T-cell (primary cell): Measurements from ENCODE around the gene CWC27. TPM values are rescaled to one million over a fixed set of nuclear protein-coding genes. Genes with fewer than 3 reads are reported as not detected.

Experiments
- ATAC-seq, 4 experiments: fragments of 200-7000 bp in 3 of 4; fragments of 150-1000 bp in 1 of 4; cut with Tn5 transposase; replicated peaks in 1 of 4; 1 replicate in 3 of 4; 2 replicates in 1 of 4; pipeline ENCODE4 v1.10.0; 2021; ENCODE audit warnings: moderate library complexity in 3 of 4, mild to moderate bottlenecking in 2 of 4, moderate number of reproducible peaks in 1 of 4
- CTCF ChIA-PET, 2 donors: fragments of 300-600 bp; sonication (Branson Sonifier 250); formaldehyde crosslinking; loops; one replicate each; lab custom pipeline; 2022; ENCODE audit warnings: antibody characterized with exemption in 2 of 2; lab: Charles Lee
- POLR2A ChIA-PET, 2 donors: fragments of 300-600 bp; sonication (Branson Sonifier 250); formaldehyde crosslinking; loops; one replicate each; lab custom pipeline; 2022; ENCODE audit warnings: antibody characterized with exemption in 2 of 2; lab: Charles Lee
- DNase-seq, 35 experiments: peaks; one replicate each; pipeline versions ENCODE4 v3.0.0 to v3.0.0-alpha.2; 2013 to 2023
- H3K27ac ChIP-seq: one replicate; pipeline ENCODE4 v1.5.1; 2013; ENCODE audit warnings: low read length
- H3K27me3 ChIP-seq, 2 experiments: replicated peaks in 1 of 2; 1 replicate in 1 of 2; 2 replicates in 1 of 2; pipeline versions ENCODE4 v1.6.1 to v1.7.0; 2013; ENCODE audit warnings: low read length in 1 of 2, mixed read lengths in 1 of 2; ENCODE audit not compliant: control insufficient read depth in 2 of 2, insufficient read depth in 2 of 2; ENCODE audit errors: extremely low read depth in 1 of 2
- H3K36me3 ChIP-seq, 2 donors: 1 replicate in 1 of 2; 2 replicates in 1 of 2; pipeline versions ENCODE4 v1.6.1 to v1.7.0; 2013; ENCODE audit warnings: low read length in 1 of 2; ENCODE audit not compliant: control insufficient read depth in 2 of 2, insufficient read depth in 1 of 2; ENCODE audit errors: extremely low read depth in 1 of 2
- H3K4me1 ChIP-seq, 2 experiments: 1 replicate in 1 of 2; 2 replicates in 1 of 2; pipeline versions ENCODE4 v1.6.1 to v1.7.0; 2013; ENCODE audit warnings: low read length in 2 of 2, mixed read lengths in 1 of 2; ENCODE audit not compliant: insufficient read depth in 2 of 2, control insufficient read depth in 1 of 2; ENCODE audit errors: extremely low read depth in 1 of 2
- H3K4me3 ChIP-seq, 2 donors: 1 replicate in 1 of 2; 2 replicates in 1 of 2; pipeline versions ENCODE4 v1.5.1 to v1.7.0; 2013; ENCODE audit warnings: mild to moderate bottlenecking in 2 of 2, low read length in 1 of 2, moderate library complexity in 1 of 2; ENCODE audit not compliant: control insufficient read depth in 1 of 2; ENCODE audit errors: extremely low read depth in 1 of 2
- H3K9me3 ChIP-seq: 2 replicates; pipeline ENCODE4 v1.7.0; 2013
- H3K27ac Mint-ChIP-seq, 2 donors: one replicate each; pipeline ENCODE4 v1.8.0; 2020 to 2021; ENCODE audit warnings: mild to moderate bottlenecking in 2 of 2, mixed read lengths in 2 of 2
- H3K27me3 Mint-ChIP-seq, 2 donors: one replicate each; pipeline ENCODE4 v1.8.0; 2021 to 2022; ENCODE audit warnings: mixed read lengths in 2 of 2
- H3K36me3 Mint-ChIP-seq: one replicate; pipeline ENCODE4 v1.8.0; 2021; ENCODE audit warnings: mixed read lengths
- H3K4me1 Mint-ChIP-seq, 3 donors: one replicate each; pipeline ENCODE4 v1.8.0; 2020 to 2022; ENCODE audit warnings: mixed read lengths in 3 of 3, mild to moderate bottlenecking in 1 of 3
- H3K4me3 Mint-ChIP-seq, 3 donors: one replicate each; pipeline ENCODE4 v1.8.0; 2020 to 2022; ENCODE audit warnings: mild to moderate bottlenecking in 3 of 3, mixed read lengths in 3 of 3, moderate library complexity in 3 of 3
- H3K9me3 Mint-ChIP-seq, 3 donors: one replicate each; pipeline ENCODE4 v1.8.0; 2020 to 2022; ENCODE audit warnings: mixed read lengths in 3 of 3
- WGBS: methylation state at CpG from one replicate; pipeline ENCODE4 v1.1.5; 2013; ENCODE audit warnings: missing lambda C conversion rate; ENCODE audit not compliant: insufficient coverage; 5-methylcytosine and 5-hydroxymethylcytosine counted together
- total RNA-seq, 35 experiments: library from RNA in 6 of 35; stranded (reverse) in 6 of 35; fragments of 120-200 nt in 1 of 35; gene quantifications; one replicate each; pipeline versions ENCODE4 v1.2.1 to v1.2.4 and lab custom pipeline; 2013 to 2026

CWC27 gene
- total RNA-seq (10 to 100 TPM; 15.5 to 32.3 (median 18.8) TPM), total RNA-seq (lab: John Stamatoyannopoulos, UW) (30.3 to 64.8 (median 38.6) reads per million in 29 experiments)
- total RNA-seq (2013) = 21.3 TPM

- peaks cover 24 to 31% of the 10 kb centered on the region in 2 experiments for H3K4me1 ChIP-seq
- H3K4me1 Mint-ChIP-seq = peaks cover 62 to 73% (median 68%) of the 10 kb centered on the region in 3 donors
- ChIA-PET CTCF (interaction anchor here (0.9 to 2.9 kb wide), 7 partner anchors 15 to 714 kb away, joined by 3 to 13 read pairs (median 5); no protein-coding TSS in a partner anchor), POLR2A (interaction anchor here (0.5 to 1.1 kb wide), 4 partner anchors 11 to 955 kb away, joined by 3 to 15 read pairs (median 4); partner anchors contain the start of genes CENPK (in 1 of the 2) and PPWD1 (in 1 of the 2))
- ATAC-seq = peak; percentile 93 to 97 (median 97)
- H3K4me3 Mint-ChIP-seq = peak within 1 kb of the TSS; percentile 98 to 100 (median 99)
- peak within 1 kb of the TSS; percentile 96 to 99 for H3K27ac Mint-ChIP-seq
- peak within 1 kb of the TSS; percentile 96 to 100 for H3K4me3 ChIP-seq
- no peaks in the 10 kb centered on the region for H3K9me3 Mint-ChIP-seq
- H3K36me3 ChIP-seq = peaks cover 0 to 5% of the 10 kb centered on the region in 2 donors
- under 1% methylated on average over 20 of the region's 48 CpGs for WGBS
- H3K27me3 Mint-ChIP-seq = no peaks in the 10 kb centered on the region
- H3K27me3 ChIP-seq = no peaks in the 10 kb centered on the region
- peak; percentile 66 to 90 (median 76) for DNase-seq
- peak within 1 kb of the TSS; percentile 84 for H3K27ac ChIP-seq
- peaks cover 10% of the 10 kb centered on the region for H3K36me3 Mint-ChIP-seq
- H3K9me3 ChIP-seq = no peaks in the 10 kb centered on the region
Observed at GRCh38 chr5:64768358-64769312, at the start of gene CWC27, which contains the start of gene SREK1IP1. TSS of gene CWC27 (plus strand) at chr5:64768930. CDS start at chr5:64769147, 217 bp downstream. TSS of gene SREK1IP1 (minus strand) at chr5:64768691. CDS start at chr5:64768517, 174 bp downstream.

GRCh38 chr5:64722588-64722987, 46.1 kb upstream of the CWC27 start:
- H3K4me3 ChIP-seq = no peak overlapping the region
- DNase-seq (no peak), ATAC-seq (no peak)
- no peaks in the 10 kb centered on the region for H3K27me3 ChIP-seq
- Mint-ChIP-seq H3K36me3 (peaks cover 35% of the 10 kb centered on the region), H3K4me3 (no peak overlapping the region), H3K4me1 (no peaks in the 10 kb centered on the region), H3K9me3 (no peaks in the 10 kb centered on the region), H3K27ac (no peak overlapping the region), H3K27me3 (no peaks in the 10 kb centered on the region)
- peaks cover 0 to 8% of the 10 kb centered on the region in 2 donors for H3K36me3 ChIP-seq
- H3K9me3 ChIP-seq = no peaks in the 10 kb centered on the region
- no peaks in the 10 kb centered on the region for H3K4me1 ChIP-seq
- no peak overlapping the region for H3K27ac ChIP-seq
- POLR2A ChIA-PET = no interaction called here
- CTCF ChIA-PET = no interaction called here
- 100% methylated on average over 1 of the region's 3 CpGs for WGBS

- Mint-ChIP-seq H3K27me3 (no peaks in the 10 kb centered on the region), H3K36me3 (peaks cover 56% of the 10 kb centered on the region), H3K4me1 (peaks cover 0 to 8% (median 0%) of the 10 kb centered on the region in 3 donors), H3K4me3 (no peak overlapping the region), H3K9me3 (no peaks in the 10 kb centered on the region), H3K27ac (no peak overlapping the region)
- ATAC-seq (no peak), DNase-seq (no peak)
- no peak overlapping the region for H3K27ac ChIP-seq
- ChIA-PET POLR2A (no interaction called here), CTCF (interaction anchor here in 1 of 2 donors (0.6 kb wide), 1 partner anchor 137 kb away, joined by 9 read pairs; no protein-coding TSS in a partner anchor)
- no peak overlapping the region for H3K4me3 ChIP-seq
- H3K36me3 ChIP-seq = peaks cover 0 to 6% of the 10 kb centered on the region in 2 donors
- H3K4me1 ChIP-seq = no peaks in the 10 kb centered on the region
- H3K9me3 ChIP-seq = no peaks in the 10 kb centered on the region
- no peaks in the 10 kb centered on the region for H3K27me3 ChIP-seq
- no CpG with 5 or more reads among the region's 2 CpGs for WGBS
Observed at GRCh38 chr5:64727150-64727549, 41.6 kb upstream of the CWC27 start.

GRCh38 chr5:64742411-64742810, 26.3 kb upstream of the CWC27 start:
- WGBS = no CpG with 5 or more reads among the region's 1 CpG
- H3K4me1 ChIP-seq = no peaks in the 10 kb centered on the region
- H3K4me3 Mint-ChIP-seq = no peak overlapping the region
- ChIA-PET CTCF (no interaction called here), POLR2A (no interaction called here)
- peaks cover 6 to 19% of the 10 kb centered on the region in 2 donors for H3K36me3 ChIP-seq
- H3K27ac Mint-ChIP-seq = no peak overlapping the region
- H3K9me3 ChIP-seq = no peaks in the 10 kb centered on the region
- H3K27ac ChIP-seq = no peak overlapping the region
- no peaks in the 10 kb centered on the region for H3K27me3 ChIP-seq
- no peak overlapping the region for H3K4me3 ChIP-seq
- no peaks in the 10 kb centered on the region for H3K27me3 Mint-ChIP-seq
- DNase-seq (no peak), ATAC-seq (no peak)
- H3K9me3 Mint-ChIP-seq = no peaks in the 10 kb centered on the region
- H3K36me3 Mint-ChIP-seq = peaks cover 26% of the 10 kb centered on the region
- H3K4me1 Mint-ChIP-seq = peaks cover 2 to 6% (median 5%) of the 10 kb centered on the region in 3 donors

GRCh38 chr5:64742821-64743220, 25.9 kb upstream of the CWC27 start:
- peaks cover 25% of the 10 kb centered on the region for H3K36me3 Mint-ChIP-seq
- DNase-seq = no peak

GRCh38 chr5:64744914-64745313, 23.8 kb upstream of the CWC27 start:
- CTCF ChIA-PET = no interaction called here
- no peak overlapping the region for H3K27ac Mint-ChIP-seq

More at GRCh38 chr5:64742821-64743220, 25.9 kb upstream of the CWC27 start:
- Histone ChIP-seq H3K4me3 (no peak overlapping the region), H3K27me3 (no peaks in the 10 kb centered on the region), H3K9me3 (no peaks in the 10 kb centered on the region), H3K27ac (no peak overlapping the region), H3K4me1 (no peaks in the 10 kb centered on the region), H3K36me3 (peaks cover 6 to 19% of the 10 kb centered on the region in 2 donors)
- Mint-ChIP-seq H3K9me3 (no peaks in the 10 kb centered on the region), H3K4me3 (no peak overlapping the region), H3K4me1 (peaks cover 2 to 3% (median 2%) of the 10 kb centered on the region in 3 donors), H3K27ac (no peak overlapping the region), H3K27me3 (no peaks in the 10 kb centered on the region)
- ATAC-seq = no peak
- CTCF ChIA-PET = no interaction called here
- POLR2A ChIA-PET = no interaction called here

More at GRCh38 chr5:64744914-64745313, 23.8 kb upstream of the CWC27 start:
- Mint-ChIP-seq H3K27me3 (no peaks in the 10 kb centered on the region), H3K36me3 (peaks cover 15% of the 10 kb centered on the region), H3K9me3 (no peaks in the 10 kb centered on the region), H3K4me1 (peaks cover 0 to 2% (median 0%) of the 10 kb centered on the region in 3 donors), H3K4me3 (no peak overlapping the region)
- peak in 1 of 35 experiments; percentile 6 for DNase-seq
- ATAC-seq = no peak
- H3K4me1 ChIP-seq = no peaks in the 10 kb centered on the region
- POLR2A ChIA-PET = interaction anchor here in 1 of 2 donors (0.7 kb wide), 1 partner anchor 873 kb away, joined by 3 read pairs; no protein-coding TSS in a partner anchor
- no peaks in the 10 kb centered on the region for H3K27me3 ChIP-seq
- WGBS = no CpG with 5 or more reads among the region's 1 CpG
- H3K9me3 ChIP-seq = no peaks in the 10 kb centered on the region
- no peak overlapping the region for H3K4me3 ChIP-seq
- peaks cover 4 to 7% of the 10 kb centered on the region in 2 donors for H3K36me3 ChIP-seq
- H3K27ac ChIP-seq = no peak overlapping the region
